Rectal smooth muscle tissue (tissue), 1 donor: ENCODE measurements around the gene GSC2.

ENCODE experiments used
- H3K27ac ChIP-seq: one replicate; pipeline ENCODE4 v1.7.0; 2013; ENCODE audit warnings: low read depth, low read length, inconsistent platforms
- H3K27me3 ChIP-seq: one replicate; pipeline ENCODE4 v1.7.0; 2013; ENCODE audit warnings: low read length; ENCODE audit not compliant: control insufficient read depth, insufficient read depth
- H3K36me3 ChIP-seq: one replicate; pipeline ENCODE4 v1.7.0; 2013; ENCODE audit warnings: low read length; ENCODE audit not compliant: control insufficient read depth, insufficient read depth
- H3K4me1 ChIP-seq: one replicate; pipeline ENCODE4 v1.7.0; 2013; ENCODE audit warnings: low read length; ENCODE audit not compliant: control insufficient read depth, insufficient read depth
- H3K4me3 ChIP-seq: one replicate; pipeline ENCODE4 v1.7.0; 2013; ENCODE audit warnings: low read length
- H3K9ac ChIP-seq: one replicate; pipeline ENCODE4 v1.7.0; 2013; ENCODE audit warnings: low read length

The GSC2 gene

GRCh38 chr22:19103880-19104821 is 45.9 kb downstream of the GSC2 start:
- Histone ChIP-seq H3K27ac (no peak overlapping the region), H3K9ac (no peak overlapping the region)

GRCh38 chr22:19098157-19098556 is 51.9 kb downstream of the GSC2 start:
- Histone ChIP-seq H3K27ac (no peak overlapping the region), H3K27me3 (no peaks in the 10 kb centered on the region), H3K4me1 (no peaks in the 10 kb centered on the region), H3K4me3 (no peak overlapping the region), H3K9ac (no peak overlapping the region), H3K36me3 (no peaks in the 10 kb centered on the region)

More at GRCh38 chr22:19103880-19104821, 45.9 kb downstream of the GSC2 start:
- Histone ChIP-seq H3K4me3 (no peak overlapping the region), H3K4me1 (peaks cover 16% of the 10 kb centered on the region), H3K36me3 (no peaks in the 10 kb centered on the region), H3K27me3 (no peaks in the 10 kb centered on the region)

- Histone ChIP-seq H3K27me3 (no peaks in the 10 kb centered on the region), H3K4me1 (no peaks in the 10 kb centered on the region), H3K4me3 (no peak overlapping the region), H3K27ac (no peak overlapping the region), H3K36me3 (no peaks in the 10 kb centered on the region), H3K9ac (no peak overlapping the region)
Measured at GRCh38 chr22:19097518-19097917, 52.6 kb downstream of the GSC2 start.
